Mammary epithelial cell (primary cell): ENCODE data around the gene ERN1.

Experiments used
- EZH2 ChIP-seq: IDR thresholded peaks from 2 replicates; pipeline ENCODE4 v1.6.1; 2012; ENCODE audit warnings: low read length, inconsistent platforms, borderline replicate concordance
- TF ChIP-seq, protein P1 (sequence below), 2 donors: IDR thresholded peaks in 1 of 2; conservative IDR thresholded peaks in 1 of 2; 2 replicates each; pipeline ENCODE4 v1.5.1; 2011 to 2012; ENCODE audit warnings: inconsistent platforms in 2 of 2, low read length in 2 of 2, mild to moderate bottlenecking in 2 of 2, control low read depth in 1 of 2, low read depth in 1 of 2; ENCODE audit not compliant: insufficient read depth in 1 of 2; ENCODE audit errors: extremely low read depth in 1 of 2

DNA sequence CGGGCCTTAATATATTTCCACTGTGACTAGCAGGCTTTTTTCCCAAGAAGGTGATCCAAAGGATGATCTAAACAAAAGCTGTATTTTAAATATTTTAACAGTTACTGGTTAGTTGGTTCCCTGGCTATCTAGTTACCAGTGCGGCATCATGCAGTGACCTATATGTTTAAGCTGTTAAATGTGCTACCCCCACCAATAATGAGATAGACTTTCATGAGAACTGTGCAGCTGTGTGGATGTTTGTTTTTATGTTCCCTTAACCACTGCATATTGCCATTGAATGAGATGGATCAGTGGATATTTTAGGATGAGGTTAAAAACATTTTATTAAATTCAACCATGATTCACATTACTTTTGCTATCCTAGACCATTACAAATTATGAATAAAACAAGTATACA is 16.9 kb downstream of the ERN1 start:
- TF ChIP-seq, protein P1, sequence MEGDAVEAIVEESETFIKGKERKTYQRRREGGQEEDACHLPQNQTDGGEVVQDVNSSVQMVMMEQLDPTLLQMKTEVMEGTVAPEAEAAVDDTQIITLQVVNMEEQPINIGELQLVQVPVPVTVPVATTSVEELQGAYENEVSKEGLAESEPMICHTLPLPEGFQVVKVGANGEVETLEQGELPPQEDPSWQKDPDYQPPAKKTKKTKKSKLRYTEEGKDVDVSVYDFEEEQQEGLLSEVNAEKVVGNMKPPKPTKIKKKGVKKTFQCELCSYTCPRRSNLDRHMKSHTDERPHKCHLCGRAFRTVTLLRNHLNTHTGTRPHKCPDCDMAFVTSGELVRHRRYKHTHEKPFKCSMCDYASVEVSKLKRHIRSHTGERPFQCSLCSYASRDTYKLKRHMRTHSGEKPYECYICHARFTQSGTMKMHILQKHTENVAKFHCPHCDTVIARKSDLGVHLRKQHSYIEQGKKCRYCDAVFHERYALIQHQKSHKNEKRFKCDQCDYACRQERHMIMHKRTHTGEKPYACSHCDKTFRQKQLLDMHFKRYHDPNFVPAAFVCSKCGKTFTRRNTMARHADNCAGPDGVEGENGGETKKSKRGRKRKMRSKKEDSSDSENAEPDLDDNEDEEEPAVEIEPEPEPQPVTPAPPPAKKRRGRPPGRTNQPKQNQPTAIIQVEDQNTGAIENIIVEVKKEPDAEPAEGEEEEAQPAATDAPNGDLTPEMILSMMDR (conservative IDR thresholded peaks at IDR 0.05 in 1 of 2, IDR thresholded peaks at IDR 0.05 in 1 of 2; ENCODE audit: extremely low read depth in 1 of 2, insufficient read depth in 1 of 2, low read depth in 1 of 2, low read length in 2 of 2): no peak
- TF ChIP-seq EZH2: no peak
